Measurements from ENCODE around the gene TMCO1. TPM values are rescaled to one million over a fixed set of nuclear protein-coding genes. Genes with fewer than 3 reads are reported as not detected.
"Not testable (repeated sequence)": the region's sequence is repeated elsewhere in the genome, so short reads cannot be mapped to it uniquely, and the experiment has no call there.

The TMCO1 gene
- total RNA-seq, 1 donor from 2014 or later = 149 TPM

- peak; percentile 59 for DNase-seq (ENCODE audit: low spot score)
These were observed 20.8 kb downstream of the TMCO1 start for GRCh38 chr1:165747632-165748447.

GRCh38 chr1:165744913-165745312 lies 23.8 kb downstream of the TMCO1 start:
- not testable (repeated sequence) for DNase-seq (ENCODE audit: low spot score)

- DNase-seq (ENCODE audit: low spot score) = no peak
These were observed 26.5 kb downstream of the TMCO1 start for GRCh38 chr1:165742194-165742593.

- no peak for DNase-seq (ENCODE audit: low spot score)
These were observed 29.9 kb downstream of the TMCO1 start for GRCh38 chr1:165738794-165739193.

- DNase-seq (ENCODE audit: low spot score) = no peak
These were observed 31.5 kb downstream of the TMCO1 start for GRCh38 chr1:165737196-165737595.

GRCh38 chr1:165734906-165735305 lies 33.8 kb downstream of the TMCO1 start:
- no peak for DNase-seq (ENCODE audit: low spot score)

GRCh38 chr1:165726841-165727240 lies 41.8 kb downstream of the TMCO1 start:
- DNase-seq (ENCODE audit: low spot score) = no peak

- DNase-seq (ENCODE audit: low spot score) = no peak
These were observed 42.5 kb downstream of the TMCO1 start for GRCh38 chr1:165726169-165726568.

GRCh38 chr1:165717918-165718515 lies 50.7 kb downstream of the TMCO1 start:
- peak; percentile 58 for DNase-seq (ENCODE audit: low spot score)

- DNase-seq (ENCODE audit: low spot score) = not testable (repeated sequence)
These were observed 52.2 kb downstream of the TMCO1 start for GRCh38 chr1:165716265-165717051.

GRCh38 chr1:165712764-165713163 lies 55.9 kb downstream of the TMCO1 start:
- no peak for DNase-seq (ENCODE audit: low spot score)

GRCh38 chr1:165707984-165708706 lies 60.5 kb downstream of the TMCO1 start:
- DNase-seq (ENCODE audit: low spot score) = no peak

- no peak for DNase-seq (ENCODE audit: low spot score)
These were observed 65.0 kb downstream of the TMCO1 start for GRCh38 chr1:165703648-165704047.

- DNase-seq (ENCODE audit: low spot score) = not testable (repeated sequence)
These were observed 66.7 kb downstream of the TMCO1 start for GRCh38 chr1:165701922-165702321.

- no peak for DNase-seq (ENCODE audit: low spot score)
These were observed 69.1 kb downstream of the TMCO1 start for GRCh38 chr1:165699577-165699976.

- no peak for DNase-seq (ENCODE audit: low spot score)
These were observed 70.0 kb downstream of the TMCO1 start for GRCh38 chr1:165698761-165699052.

GRCh38 chr1:165697881-165698760 lies 70.5 kb downstream of the TMCO1 start, which contains the start of gene ALDH9A1:
ALDH9A1 (minus strand) TSS chr1:165698562; CDS start chr1:165698558, 4 bp downstream.
- peak; percentile 86 for DNase-seq (ENCODE audit: low spot score)

GRCh38 chr1:165697491-165697880 lies 71.2 kb downstream of the TMCO1 start:
- no peak for DNase-seq (ENCODE audit: low spot score)

- DNase-seq (ENCODE audit: low spot score) = peak; percentile 35
These were observed 72.0 kb downstream of the TMCO1 start for GRCh38 chr1:165696625-165697100.

GRCh38 chr1:165695031-165695430 lies 73.6 kb downstream of the TMCO1 start:
- DNase-seq (ENCODE audit: low spot score) = no peak

- no peak for DNase-seq (ENCODE audit: low spot score)
These were observed 80.6 kb downstream of the TMCO1 start for GRCh38 chr1:165688046-165688445.
